Caco-2 (cell line): ENCODE measurements around the gene KLF1. TPM values are rescaled to one million over a fixed set of nuclear protein-coding genes. Genes with fewer than 3 reads are reported as not detected.

Experiments used
- BruUV-seq: library from RNA; stranded (reverse); fragments of 400-500 nt; replicated peaks from 2 replicates; lab custom pipeline; 2021; lab: Mats Ljungman, UMichigan
- CTCF ChIA-PET: fragments of 300-600 bp; sonication (Branson Sonifier 250); formaldehyde crosslinking; loops from one replicate; lab custom pipeline; 2022; ENCODE audit warnings: antibody characterized with exemption; lab: Charles Lee
- POLR2A ChIA-PET: fragments of 300-600 bp; sonication (Branson Sonifier 250); formaldehyde crosslinking; loops from one replicate; lab custom pipeline; 2022; ENCODE audit warnings: antibody characterized with exemption; lab: Charles Lee
- DNase-seq, 2 experiments: peaks; one replicate each; pipeline versions ENCODE4 v3.0.0 to v3.0.0-alpha.2; 2020 to 2022
- H3K27me3 ChIP-seq: replicated peaks from 2 replicates; pipeline ENCODE4 v1.6.0; 2011; ENCODE audit warnings: low read length; ENCODE audit not compliant: control insufficient read depth, insufficient read depth
- H3K36me3 ChIP-seq: 2 replicates; pipeline ENCODE4 v1.5.1; 2011; ENCODE audit warnings: low read length; ENCODE audit not compliant: control insufficient read depth, insufficient read depth
- H3K4me1 ChIP-seq: fragments of 250-450 bp; sonication (Bioruptor Pico); 2 replicates; pipeline ENCODE4 v1.5.1; 2020; ENCODE audit warnings: mild to moderate bottlenecking
- H3K4me3 ChIP-seq: 2 replicates; pipeline ENCODE4 v1.5.1; 2011; ENCODE audit warnings: low read depth, mild to moderate bottlenecking, control low read depth, low read length
- H3K9me3 ChIP-seq: fragments of 250-450 bp; sonication (Bioruptor Pico); 2 replicates; pipeline ENCODE4 v1.5.1; 2020; ENCODE audit warnings: mild to moderate bottlenecking, moderate library complexity
- H3K27ac Mint-ChIP-seq: one replicate; pipeline ENCODE4 v1.8.0; 2022; ENCODE audit warnings: mixed read lengths; ENCODE audit not compliant: unreplicated experiment
- H3K27me3 Mint-ChIP-seq: one replicate; pipeline ENCODE4 v1.8.0; 2022; ENCODE audit warnings: mixed read lengths; ENCODE audit not compliant: insufficient read depth, unreplicated experiment
- H3K36me3 Mint-ChIP-seq: one replicate; pipeline ENCODE4 v1.8.0; 2022; ENCODE audit warnings: mild to moderate bottlenecking, mixed read lengths; ENCODE audit not compliant: insufficient read depth, unreplicated experiment
- H3K4me1 Mint-ChIP-seq: one replicate; pipeline ENCODE4 v1.8.0; 2022; ENCODE audit warnings: low read depth, mixed read lengths; ENCODE audit not compliant: unreplicated experiment
- H3K4me3 Mint-ChIP-seq: one replicate; pipeline ENCODE4 v1.8.0; 2022; ENCODE audit warnings: mild to moderate bottlenecking, moderate library complexity, mixed read lengths; ENCODE audit not compliant: unreplicated experiment
- H3K9me3 Mint-ChIP-seq: one replicate; pipeline ENCODE4 v1.8.0; 2022; ENCODE audit warnings: mixed read lengths; ENCODE audit not compliant: unreplicated experiment
- CTCF ChIP-seq, 2 experiments: fragments of 200-600 bp in 1 of 2; IDR thresholded peaks; 1 replicate in 1 of 2; 2 replicates in 1 of 2; pipeline versions ENCODE4 v1.5.1 to v1.8.0; 2011 to 2022; ENCODE audit warnings: antibody characterized with exemption in 1 of 2, control low read depth in 1 of 2, inconsistent platforms in 1 of 2, low read depth in 1 of 2, low read length in 1 of 2, mild to moderate bottlenecking in 1 of 2, moderate library complexity in 1 of 2; ENCODE audit not compliant: insufficient read depth in 1 of 2, severe bottlenecking in 1 of 2, unreplicated experiment in 1 of 2
- intact Hi-C: fragments of 100-400 bp; cut with micrococcal nuclease; formaldehyde crosslinking; loops from one replicate; pipeline ENCODE4 v1.10.0; 2022; ENCODE audit not compliant: unreplicated experiment
- total RNA-seq: library from RNA; stranded (reverse); gene quantifications from 2 replicates; pipeline ENCODE4 v1.2.3, GENCODE V29; 2022

Gene KLF1
- total RNA-seq, 1 experiment from 2014 or later, result not detected

DNA sequence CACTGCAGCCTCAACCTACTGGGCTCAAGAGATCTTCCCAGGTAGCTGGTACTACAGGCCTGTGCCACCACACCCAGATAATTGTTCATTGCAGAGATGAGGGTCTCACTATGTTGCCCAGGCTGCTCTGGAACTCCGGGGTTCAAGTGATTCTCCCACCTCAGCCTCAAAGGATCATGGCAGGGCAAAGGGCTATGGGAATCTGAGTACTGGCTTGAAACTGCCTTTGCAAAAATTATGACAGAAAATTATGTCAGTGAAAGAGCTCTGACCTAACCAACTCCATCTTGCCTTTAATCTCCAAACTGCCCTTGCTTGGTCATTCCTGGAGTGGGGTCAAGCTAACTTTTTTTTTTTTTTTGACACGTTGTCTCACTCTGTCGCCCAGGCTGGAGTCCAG, 4.4 kb downstream of the KLF1 start:
- no peak overlapping the region for H3K27ac Mint-ChIP-seq
- no peaks in the 10 kb centered on the region for H3K9me3 Mint-ChIP-seq
- TF ChIP-seq CTCF (IDR thresholded peaks at IDR 0.05; ENCODE audit: insufficient read depth in 1 of 2, low read depth in 1 of 2, low read length in 1 of 2, severe bottlenecking in 1 of 2, unreplicated experiment in 1 of 2), result no peak
- Histone ChIP-seq H3K27me3 (no peaks in the 10 kb centered on the region), H3K4me1 (no peaks in the 10 kb centered on the region), H3K9me3 (peaks cover 22% of the 10 kb centered on the region), H3K4me3 (no peak overlapping the region), H3K36me3 (no peaks in the 10 kb centered on the region)
- CTCF ChIA-PET, result no interaction called here
- no peak for DNase-seq
- peaks cover 12% of the 10 kb centered on the region for H3K36me3 Mint-ChIP-seq
- POLR2A ChIA-PET, result interaction anchor here (0.7 kb wide), 1 partner anchor 467 kb away, joined by 11 read pairs; no protein-coding TSS in a partner anchor
- intact Hi-C loops, result no loop called here
- no peaks in the 10 kb centered on the region for H3K4me1 Mint-ChIP-seq
- BruUV-seq, result no TSS peak
- peaks cover 5% of the 10 kb centered on the region for H3K27me3 Mint-ChIP-seq
- H3K4me3 Mint-ChIP-seq, result peak overlapping the region; percentile 54

DNA sequence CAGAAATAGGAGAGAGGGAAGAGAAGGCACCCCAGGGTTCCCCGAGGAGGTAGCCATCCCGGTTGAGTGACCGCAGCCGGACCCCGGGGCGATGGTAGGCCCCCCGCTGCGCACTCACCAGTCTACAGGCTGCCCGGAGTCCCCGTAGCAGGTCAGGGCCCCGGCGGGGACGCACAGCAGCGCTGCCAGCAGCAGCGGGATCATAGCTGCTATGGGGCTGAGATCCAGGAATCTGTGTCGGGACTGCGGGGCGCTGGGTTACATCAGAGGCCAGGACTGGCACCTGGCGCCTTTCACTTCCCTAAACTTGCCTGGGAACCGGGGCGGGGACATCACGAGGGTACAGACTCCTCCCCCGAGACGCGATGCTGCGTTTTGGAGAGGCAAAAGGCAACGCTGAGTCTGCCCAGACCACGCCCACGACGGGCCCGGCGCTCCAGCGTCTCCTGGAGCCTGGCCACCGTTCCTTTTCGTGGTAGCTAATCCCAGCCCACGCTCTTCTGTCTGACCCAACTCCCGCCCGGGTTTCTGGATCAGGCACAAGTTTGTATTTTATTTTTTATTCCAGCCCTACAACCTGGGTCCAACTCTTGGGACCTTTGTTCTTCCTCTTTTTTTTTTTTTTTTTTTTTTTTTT, 5.7 kb downstream of the KLF1 start, which contains the start of gene DNASE2:
Gene DNASE2, minus strand, starts transcription at position 278 of the 637 bp plus-strand sequence. Its CDS starts 74 bp downstream, at position 204.
- ChIA-PET POLR2A (interaction anchor here (0.6 kb wide), 1 partner anchor 27 kb away, joined by 5 read pairs; no protein-coding TSS in a partner anchor), CTCF (no interaction called here)
- no peak within 1 kb of the TSS for H3K4me3 ChIP-seq
- TF ChIP-seq CTCF (IDR thresholded peaks at IDR 0.05; ENCODE audit: insufficient read depth in 1 of 2, low read depth in 1 of 2, low read length in 1 of 2, severe bottlenecking in 1 of 2, unreplicated experiment in 1 of 2), result no peak
- Mint-ChIP-seq H3K36me3 (peaks cover 9% of the 10 kb centered on the region), H3K4me3 (peak within 1 kb of the TSS; percentile 54), H3K4me1 (no peaks in the 10 kb centered on the region), H3K27me3 (peaks cover under 1% of the 10 kb centered on the region), H3K27ac (no peak within 1 kb of the TSS), H3K9me3 (no peaks in the 10 kb centered on the region)
- no peaks in the 10 kb centered on the region for H3K27me3 ChIP-seq
- no peaks in the 10 kb centered on the region for H3K4me1 ChIP-seq
- peaks cover 22% of the 10 kb centered on the region for H3K9me3 ChIP-seq
- no peaks in the 10 kb centered on the region for H3K36me3 ChIP-seq
- no TSS peak for BruUV-seq
- intact Hi-C loops, result no loop called here
- DNase-seq, result peak; percentile 56 to 75

DNA sequence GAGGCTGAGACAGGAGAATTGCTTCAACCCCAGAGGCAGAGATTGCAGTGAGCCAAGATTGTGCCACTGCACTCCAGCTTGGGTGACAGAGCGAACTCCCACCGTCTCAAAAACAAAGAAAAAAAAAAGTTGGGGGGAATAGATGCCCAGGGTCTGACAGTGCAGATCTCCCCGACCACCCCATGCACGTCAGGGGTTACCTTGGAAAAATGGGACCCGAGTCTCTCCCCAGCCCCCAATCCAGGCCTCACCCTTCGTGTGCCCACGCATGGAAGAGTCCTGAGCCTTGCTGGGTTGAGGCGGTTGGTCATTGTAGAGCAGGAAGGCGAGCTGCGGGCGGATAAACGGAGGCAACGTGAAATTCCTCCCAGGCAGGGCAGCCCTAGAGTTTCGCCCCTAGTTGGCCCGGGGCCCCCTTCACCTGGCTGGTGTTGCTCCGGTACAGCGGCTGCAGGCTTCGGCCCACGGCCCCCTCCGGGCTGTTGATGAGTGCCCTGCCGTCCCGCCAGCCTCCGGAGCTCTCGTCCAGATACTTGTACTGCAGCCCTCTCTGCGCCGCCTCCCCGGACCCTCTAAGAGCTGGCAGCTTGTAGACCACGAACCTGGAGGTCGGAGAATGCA, 6.3 kb downstream of the KLF1 start:
- Histone ChIP-seq H3K27me3 (no peaks in the 10 kb centered on the region), H3K36me3 (no peaks in the 10 kb centered on the region), H3K9me3 (peaks cover 22% of the 10 kb centered on the region), H3K4me1 (no peaks in the 10 kb centered on the region), H3K4me3 (no peak overlapping the region)
- BruUV-seq, result no TSS peak
- Mint-ChIP-seq H3K36me3 (peaks cover 6% of the 10 kb centered on the region), H3K27ac (no peak overlapping the region), H3K9me3 (no peaks in the 10 kb centered on the region), H3K4me1 (no peaks in the 10 kb centered on the region), H3K27me3 (no peaks in the 10 kb centered on the region), H3K4me3 (peak overlapping the region; percentile 54)
- POLR2A ChIA-PET, result interaction anchor here (0.6 kb wide), 1 partner anchor 27 kb away, joined by 5 read pairs; no protein-coding TSS in a partner anchor
- CTCF ChIA-PET, result no interaction called here
- no peak for DNase-seq
- no peak for TF ChIP-seq CTCF (IDR thresholded peaks at IDR 0.05; ENCODE audit: insufficient read depth in 1 of 2, low read depth in 1 of 2, low read length in 1 of 2, severe bottlenecking in 1 of 2, unreplicated experiment in 1 of 2)
- intact Hi-C loops, result no loop called here
